Naive thymus-derived CD4-positive, alpha-beta T cell (primary cell): Measurements from ENCODE around the gene RABL2A. TPM values are rescaled to one million over a fixed set of nuclear protein-coding genes. Genes with fewer than 3 reads are reported as not detected.
"Not testable (repeated sequence)": the region's sequence is repeated elsewhere in the genome, so short reads cannot be mapped to it uniquely, and the experiment has no call there.

Experiments
- ATAC-seq: fragments of 150-1000 bp; cut with Tn5 transposase; 2 replicates; pipeline ENCODE4 v1.10.0; 2021; ENCODE audit warnings: mild to moderate bottlenecking, moderate library complexity
- CTCF ChIA-PET: fragments of 350-600 bp; sonication (Branson Sonifier 250); formaldehyde crosslinking; loops from one replicate; lab custom pipeline; 2021; ENCODE audit warnings: antibody characterized with exemption; lab: Charles Lee
- POLR2A ChIA-PET: fragments of 350-600 bp; sonication (Branson Sonifier 250); formaldehyde crosslinking; loops from one replicate; lab custom pipeline; 2021; ENCODE audit warnings: antibody characterized with exemption, inconsistent platforms; lab: Charles Lee
- DNase-seq, 9 donors: peaks; one replicate each; pipeline versions ENCODE4 v3.0.0 to v3.0.0-alpha.2; 2020 to 2022; ENCODE audit warnings: mixed read lengths in 1 of 9
- H3K27ac ChIP-seq: one replicate; pipeline ENCODE4 v1.7.0; 2013; ENCODE audit warnings: mild to moderate bottlenecking, low read depth, low read length, moderate library complexity
- H3K27me3 ChIP-seq, 2 donors: one replicate each; pipeline ENCODE4 v1.7.0; 2013; ENCODE audit warnings: low read length in 2 of 2, mild to moderate bottlenecking in 2 of 2, moderate library complexity in 2 of 2; ENCODE audit not compliant: control insufficient read depth in 2 of 2, insufficient read depth in 2 of 2
- H3K36me3 ChIP-seq, 3 experiments: 1 replicate in 2 of 3; 2 replicates in 1 of 3; pipeline ENCODE4 v1.7.0; 2013; ENCODE audit warnings: low read length in 3 of 3, mild to moderate bottlenecking in 3 of 3, moderate library complexity in 1 of 3; ENCODE audit not compliant: insufficient read depth in 3 of 3, control insufficient read depth in 2 of 3
- H3K4me1 ChIP-seq, 2 donors: one replicate each; pipeline ENCODE4 v1.7.0; 2013; ENCODE audit warnings: low read length in 2 of 2, mild to moderate bottlenecking in 2 of 2, moderate library complexity in 1 of 2; ENCODE audit not compliant: control insufficient read depth in 2 of 2, insufficient read depth in 2 of 2
- H3K4me3 ChIP-seq: 2 replicates; pipeline ENCODE4 v1.7.0; 2013; ENCODE audit warnings: mild to moderate bottlenecking, low read length
- H3K9me3 ChIP-seq, 3 experiments: 1 replicate in 2 of 3; 2 replicates in 1 of 3; pipeline ENCODE4 v1.7.0; 2013; ENCODE audit warnings: low read length in 3 of 3; ENCODE audit not compliant: control insufficient read depth in 2 of 3
- H3K27ac Mint-ChIP-seq, 9 donors: one replicate each; pipeline ENCODE4 v1.8.0; 2020 to 2022; ENCODE audit warnings: mixed read lengths in 9 of 9, mild to moderate bottlenecking in 8 of 9, moderate library complexity in 5 of 9, inconsistent platforms in 2 of 9
- H3K27me3 Mint-ChIP-seq, 5 donors: one replicate each; pipeline ENCODE4 v1.8.0; 2021 to 2022; ENCODE audit warnings: mixed read lengths in 5 of 5, mild to moderate bottlenecking in 1 of 5
- H3K36me3 Mint-ChIP-seq, 5 donors: one replicate each; pipeline ENCODE4 v1.8.0; 2020 to 2022; ENCODE audit warnings: mixed read lengths in 5 of 5, mild to moderate bottlenecking in 3 of 5, inconsistent platforms in 1 of 5
- H3K4me1 Mint-ChIP-seq, 7 donors: one replicate each; pipeline ENCODE4 v1.8.0; 2020 to 2022; ENCODE audit warnings: mixed read lengths in 7 of 7, mild to moderate bottlenecking in 3 of 7, inconsistent platforms in 1 of 7
- H3K4me3 Mint-ChIP-seq, 10 donors: one replicate each; pipeline ENCODE4 v1.8.0; 2020 to 2022; ENCODE audit warnings: mild to moderate bottlenecking in 10 of 10, mixed read lengths in 10 of 10, moderate library complexity in 6 of 10, inconsistent platforms in 2 of 10
- H3K9me3 Mint-ChIP-seq, 11 donors: one replicate each; pipeline ENCODE4 v1.8.0; 2020 to 2022; ENCODE audit warnings: mixed read lengths in 11 of 11, mild to moderate bottlenecking in 4 of 11, inconsistent platforms in 1 of 11, moderate library complexity in 1 of 11
- intact Hi-C, 2 donors: fragments of 100-400 bp; cut with micrococcal nuclease; formaldehyde crosslinking; loops; one replicate each; pipeline ENCODE4 v1.15.1; 2023
- polyA plus RNA-seq, 2 donors: library from polyadenylated mRNA; unstranded; fragments of 300-500 nt; fragmentation: Illumina TruSeq; gene quantifications; one replicate each; pipeline ENCODE4 v1.2.3, GENCODE V29; 2021
- total RNA-seq, 6 experiments: library from RNA in 5 of 6; stranded (reverse) in 5 of 6; gene quantifications; 1 replicate in 5 of 6; 2 replicates in 1 of 6; pipeline ENCODE4 v1.2.3 and lab custom pipeline; 2021 to 2026

Gene RABL2A
- total and polyA plus RNA-seq, 7 experiments from 2014 or later = 14.8 to 57.9 (median 25.7) TPM

DNA sequence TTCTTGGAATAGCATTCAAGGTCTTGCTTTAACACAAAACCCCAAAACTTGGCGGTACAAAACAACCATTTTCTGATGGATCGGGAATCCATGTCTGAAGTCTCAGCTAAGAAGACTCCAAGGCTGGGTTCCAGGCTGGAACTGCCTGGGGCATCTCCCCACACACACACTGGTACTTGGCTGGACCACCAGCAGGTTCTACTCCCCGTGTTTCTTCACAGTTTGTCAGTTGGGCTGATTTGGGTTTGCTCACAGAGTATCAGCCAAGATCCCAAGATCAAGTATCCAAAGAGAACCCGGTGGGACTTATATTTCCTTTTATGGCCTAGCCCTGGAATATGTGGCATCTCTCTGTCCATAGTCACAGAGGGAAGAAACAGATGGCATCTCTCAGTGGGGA, 9.2 kb downstream of the RABL2A start:
- H3K4me3 Mint-ChIP-seq, H3K27ac ChIP-seq, H3K4me1 ChIP-seq, H3K27me3 ChIP-seq, H3K4me1 Mint-ChIP-seq, H3K27me3 Mint-ChIP-seq, H3K36me3 Mint-ChIP-seq, ATAC-seq, H3K9me3 Mint-ChIP-seq, intact Hi-C loops, H3K36me3 ChIP-seq, POLR2A ChIA-PET, DNase-seq, CTCF ChIA-PET, H3K27ac Mint-ChIP-seq, H3K4me3 ChIP-seq, H3K9me3 ChIP-seq: not testable (repeated sequence)

DNA sequence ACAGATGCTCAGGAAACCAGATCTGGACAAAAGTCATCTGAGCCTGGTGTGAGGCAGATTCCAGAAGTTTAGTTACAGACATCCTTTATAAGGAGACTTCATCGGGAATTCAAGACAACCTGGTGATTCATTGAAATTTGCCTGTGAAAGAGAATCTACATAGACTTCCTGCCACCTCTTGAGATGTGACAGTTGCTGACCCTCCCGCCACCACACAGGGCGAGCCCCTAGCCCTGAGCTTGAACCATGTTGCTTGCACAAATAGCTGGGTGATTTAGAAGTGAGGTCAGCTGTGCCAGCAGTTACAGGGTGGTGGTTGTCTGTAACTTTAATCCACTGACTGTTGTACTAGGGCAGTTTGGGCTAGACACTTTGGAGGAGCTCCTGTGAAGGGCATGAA, 11.0 kb downstream of the RABL2A start:
- H3K27me3 Mint-ChIP-seq, H3K9me3 ChIP-seq, H3K9me3 Mint-ChIP-seq, H3K4me3 Mint-ChIP-seq, H3K4me3 ChIP-seq, H3K36me3 Mint-ChIP-seq, H3K36me3 ChIP-seq, H3K4me1 Mint-ChIP-seq, H3K27ac ChIP-seq, intact Hi-C loops, DNase-seq, ATAC-seq, POLR2A ChIA-PET, CTCF ChIA-PET, H3K27ac Mint-ChIP-seq, H3K4me1 ChIP-seq, H3K27me3 ChIP-seq: not testable (repeated sequence)

- H3K27ac ChIP-seq, H3K36me3 ChIP-seq, H3K27me3 Mint-ChIP-seq, H3K36me3 Mint-ChIP-seq, intact Hi-C loops, H3K4me3 ChIP-seq, ATAC-seq, CTCF ChIA-PET, H3K4me1 ChIP-seq, H3K9me3 ChIP-seq, H3K9me3 Mint-ChIP-seq, H3K4me3 Mint-ChIP-seq, POLR2A ChIA-PET, H3K4me1 Mint-ChIP-seq, H3K27me3 ChIP-seq, H3K27ac Mint-ChIP-seq, DNase-seq: not testable (repeated sequence)
Measured at GRCh38 chr2:113646217-113646616, 19.2 kb downstream of the RABL2A start.

GRCh38 chr2:113650834-113651815, 24.1 kb downstream of the RABL2A start:
- H3K4me3 Mint-ChIP-seq, intact Hi-C loops, H3K27ac Mint-ChIP-seq, H3K4me3 ChIP-seq, H3K9me3 Mint-ChIP-seq, H3K4me1 Mint-ChIP-seq, POLR2A ChIA-PET, DNase-seq, H3K9me3 ChIP-seq, H3K27me3 ChIP-seq, H3K36me3 Mint-ChIP-seq, H3K4me1 ChIP-seq, ATAC-seq, CTCF ChIA-PET, H3K27ac ChIP-seq, H3K36me3 ChIP-seq: not testable (repeated sequence)
- H3K27me3 Mint-ChIP-seq = peaks cover 0 to 14% (median 0%) of the 10 kb centered on the region in 5 donors

DNA sequence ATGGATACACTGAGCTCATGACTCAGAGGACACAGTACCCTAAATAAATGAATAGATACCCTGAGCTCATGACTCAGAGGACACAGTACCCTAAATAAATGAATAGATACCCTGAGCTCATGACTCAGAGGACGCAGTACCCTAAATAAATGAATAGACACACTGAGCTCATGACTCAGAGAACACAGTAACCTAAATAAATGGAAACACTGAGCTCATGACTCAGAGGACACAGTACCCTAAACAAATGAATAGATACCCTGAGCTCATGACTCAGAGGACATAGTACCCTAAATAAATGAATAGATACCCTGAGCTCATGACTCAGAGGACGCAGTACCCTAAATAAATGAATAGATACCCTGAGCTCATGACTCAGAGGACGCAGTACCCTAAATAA, 25.5 kb downstream of the RABL2A start:
- peaks cover 0 to 13% (median 0%) of the 10 kb centered on the region in 5 donors for H3K27me3 Mint-ChIP-seq
- POLR2A ChIA-PET, H3K4me3 Mint-ChIP-seq, H3K36me3 ChIP-seq, intact Hi-C loops, CTCF ChIA-PET, H3K27me3 ChIP-seq, ATAC-seq, H3K36me3 Mint-ChIP-seq, H3K9me3 ChIP-seq, H3K9me3 Mint-ChIP-seq, H3K4me3 ChIP-seq, H3K27ac Mint-ChIP-seq, H3K4me1 Mint-ChIP-seq, H3K4me1 ChIP-seq, DNase-seq, H3K27ac ChIP-seq: not testable (repeated sequence)

- ATAC-seq, CTCF ChIA-PET, H3K9me3 Mint-ChIP-seq, H3K4me3 ChIP-seq, H3K9me3 ChIP-seq, H3K27me3 ChIP-seq, H3K36me3 ChIP-seq, H3K36me3 Mint-ChIP-seq, POLR2A ChIA-PET, H3K4me1 ChIP-seq, intact Hi-C loops, H3K27ac ChIP-seq: not testable (repeated sequence)
- Mint-ChIP-seq H3K27ac (peak overlapping the region in 4 of 9 donors; percentile 58 to 89 (median 65)), H3K27me3 (peaks cover 0 to 23% (median 0%) of the 10 kb centered on the region in 5 donors), H3K4me1 (peaks cover 0 to 14% (median 0%) of the 10 kb centered on the region in 7 donors), H3K4me3 (peak overlapping the region; percentile 40 to 85 (median 58))
- DNase-seq = peak in 1 of 9 donors; percentile 6
Measured at GRCh38 chr2:113656031-113656624, 29.1 kb downstream of the RABL2A start.
